ENCODE results near the gene NUP188. TPM values are rescaled to one million over a fixed set of nuclear protein-coding genes. Genes with fewer than 3 reads are reported as not detected.
A peak's percentile ranks its signal among the peaks of the same experiment; 100 is the strongest.
"Not testable (repeated sequence)": the region's sequence is repeated elsewhere in the genome, so short reads cannot be mapped to it uniquely, and the experiment has no call there.

Gene NUP188
- total and polyA plus RNA-seq, 2 experiments from 2014 or later, result 35.8 to 52.0 TPM

GRCh38 chr9:129033216-129033615 lies 85.7 kb downstream of the NUP188 start:
- peaks cover 8% of the 10 kb centered on the region for H3K4me1 ChIP-seq (ENCODE audit: low read depth)
- H3K36me3 ChIP-seq, result no peaks in the 10 kb centered on the region
- H3K4me3 ChIP-seq, result no peak overlapping the region
- TF ChIP-seq CTCF (IDR thresholded peaks at IDR 0.05; ENCODE audit: low read depth, low read length), result no peak
- H3K9me3 ChIP-seq (ENCODE audit: low read depth), result no peaks in the 10 kb centered on the region
- no peak for DNase-seq (ENCODE audit: low read depth in 1 of 2, low spot score in 1 of 2)
- no peak overlapping the region for H3K27ac ChIP-seq
- no peaks in the 10 kb centered on the region for H3K27me3 ChIP-seq

GRCh38 chr9:129035838-129036237 lies 88.3 kb downstream of the NUP188 start:
- not testable (repeated sequence) for H3K4me3 ChIP-seq; H3K9me3 ChIP-seq (ENCODE audit: low read depth); DNase-seq (ENCODE audit: low read depth in 1 of 2, low spot score in 1 of 2); H3K36me3 ChIP-seq; H3K27me3 ChIP-seq; H3K4me1 ChIP-seq (ENCODE audit: low read depth)
- peak overlapping the region; percentile 84 for H3K27ac ChIP-seq

GRCh38 chr9:129036241-129036922 lies 88.9 kb downstream of the NUP188 start, which contains the start of gene MIGA2:
Gene MIGA2 (plus strand): TSS chr9:129036626. CDS start chr9:129040595, 3,969 bp downstream.
- peak within 1 kb of the TSS; percentile 84 for H3K27ac ChIP-seq
- peaks cover 5% of the 10 kb centered on the region for H3K36me3 ChIP-seq

GRCh38 chr9:129036923-129037766 lies 89.6 kb downstream of the NUP188 start:
- DNase-seq (ENCODE audit: low read depth in 1 of 2, low spot score in 1 of 2), result no peak
- H3K36me3 ChIP-seq, result peaks cover 5% of the 10 kb centered on the region
- no peaks in the 10 kb centered on the region for H3K27me3 ChIP-seq
- peaks cover 8% of the 10 kb centered on the region for H3K4me1 ChIP-seq (ENCODE audit: low read depth)
- no peaks in the 10 kb centered on the region for H3K9me3 ChIP-seq (ENCODE audit: low read depth)
- H3K27ac ChIP-seq, result peak overlapping the region; percentile 15
- no peak for TF ChIP-seq CTCF (IDR thresholded peaks at IDR 0.05; ENCODE audit: low read depth, low read length)
- H3K4me3 ChIP-seq, result peak overlapping the region; percentile 88

More at GRCh38 chr9:129036241-129036922, 88.9 kb downstream of the NUP188 start, which contains the start of gene MIGA2:
- Histone ChIP-seq H3K9me3 (ENCODE audit: low read depth) (no peaks in the 10 kb centered on the region), H3K27me3 (no peaks in the 10 kb centered on the region), H3K4me1 (ENCODE audit: low read depth) (peaks cover 8% of the 10 kb centered on the region), H3K4me3 (peak within 1 kb of the TSS; percentile 88)
- DNase-seq (ENCODE audit: low read depth in 1 of 2, low spot score in 1 of 2), result peak; percentile 99 to 100
- TF ChIP-seq CTCF (IDR thresholded peaks at IDR 0.05; ENCODE audit: low read depth, low read length), result no peak

- DNase-seq (ENCODE audit: low read depth in 1 of 2, low spot score in 1 of 2), result peak in 1 of 2 donors; percentile 41
- TF ChIP-seq CTCF (IDR thresholded peaks at IDR 0.05; ENCODE audit: low read depth, low read length), result no peak
- H3K4me1 ChIP-seq (ENCODE audit: low read depth), result peaks cover 8% of the 10 kb centered on the region
- H3K27ac ChIP-seq, result no peak overlapping the region
- H3K27me3 ChIP-seq, result no peaks in the 10 kb centered on the region
- H3K36me3 ChIP-seq, result peaks cover 11% of the 10 kb centered on the region
- H3K9me3 ChIP-seq (ENCODE audit: low read depth), result no peaks in the 10 kb centered on the region
- H3K4me3 ChIP-seq, result peak overlapping the region; percentile 88
Observed at GRCh38 chr9:129037767-129038098, 90.2 kb downstream of the NUP188 start.

Measured in cardiac muscle cell (in vitro differentiated cells and primary cell).